GM12878 (cell line): ENCODE measurements around the gene SYCE1L.

Source experiments
- CEBPB ChIP-seq, 2 experiments: fragments of 150-350 bp in 1 of 2; IDR thresholded peaks; 2 replicates each; pipeline ENCODE4 v1.6.1; 2012 to 2014; ENCODE audit warnings: low read depth in 2 of 2, low read length in 2 of 2, borderline replicate concordance in 1 of 2, inconsistent platforms in 1 of 2
- EP300 ChIP-seq, 2 experiments: fragments of 150-350 bp in 1 of 2; IDR thresholded peaks; 2 replicates each; pipeline ENCODE4 v1.6.1; 2011 to 2012; ENCODE audit warnings: low read depth in 2 of 2, low read length in 2 of 2, borderline replicate concordance in 1 of 2, improper control_type of control experiment in 1 of 2, inconsistent platforms in 1 of 2; ENCODE audit not compliant: control insufficient read depth in 1 of 2
- FOS ChIP-seq: IDR thresholded peaks from 3 replicates; pipeline ENCODE4 v1.6.1; 2011; ENCODE audit warnings: borderline replicate concordance; ENCODE audit not compliant: insufficient read length; ENCODE audit errors: extremely low read depth
- NRF1 ChIP-seq: conservative IDR thresholded peaks from 2 replicates; pipeline ENCODE4 v1.6.1; 2011; ENCODE audit warnings: mild to moderate bottlenecking, low read depth, low read length, improper control_type of control experiment
- RAD21 ChIP-seq: IDR thresholded peaks from 2 replicates; pipeline ENCODE4 v1.6.1; 2011; ENCODE audit warnings: mild to moderate bottlenecking, low read depth, low read length, moderate library complexity; ENCODE audit not compliant: insufficient read depth
- RELA ChIP-seq: fragments of 450-650 bp; IDR thresholded peaks from 2 replicates; pipeline ENCODE4 v1.8.0; 2014; ENCODE audit warnings: borderline replicate concordance; ENCODE audit not compliant: partially characterized antibody
- RELB ChIP-seq: fragments of 450-650 bp; IDR thresholded peaks from 2 replicates; pipeline ENCODE4 v1.6.1; 2017; ENCODE audit warnings: low read depth, mild to moderate bottlenecking, moderate library complexity
- YY1 ChIP-seq: IDR thresholded peaks from 2 replicates; pipeline ENCODE4 v1.6.1; 2011; ENCODE audit warnings: low read depth, mild to moderate bottlenecking, low read length

- TF ChIP-seq EP300 (IDR thresholded peaks at IDR 0.05; ENCODE audit: borderline replicate concordance in 1 of 2, control insufficient read depth in 1 of 2, low read depth in 2 of 2, low read length in 2 of 2) = no peak
- TF ChIP-seq FOS = no peak
- no peak for TF ChIP-seq RELA
- no peak for TF ChIP-seq RAD21
- TF ChIP-seq YY1 = no peak
- no peak for TF ChIP-seq CEBPB (IDR thresholded peaks at IDR 0.05; ENCODE audit: borderline replicate concordance in 1 of 2, low read depth in 2 of 2, low read length in 2 of 2)
- no peak for TF ChIP-seq RELB
- no peak for TF ChIP-seq NRF1
Observed at GRCh38 chr16:77172951-77173350, 26.3 kb upstream of the SYCE1L start.
